Anterior cingulate cortex (tissue), 58 donors: ENCODE measurements around the gene KRTAP5-3.
"Not testable (repeated sequence)": the region's sequence is repeated elsewhere in the genome, so short reads cannot be mapped to it uniquely, and the experiment has no call there.

Experiments
- DNase-seq, 58 donors: peaks; one replicate each; lab custom pipeline; 2025; lab: John Stamatoyannopoulos, UW

The KRTAP5-3 gene

DNA sequence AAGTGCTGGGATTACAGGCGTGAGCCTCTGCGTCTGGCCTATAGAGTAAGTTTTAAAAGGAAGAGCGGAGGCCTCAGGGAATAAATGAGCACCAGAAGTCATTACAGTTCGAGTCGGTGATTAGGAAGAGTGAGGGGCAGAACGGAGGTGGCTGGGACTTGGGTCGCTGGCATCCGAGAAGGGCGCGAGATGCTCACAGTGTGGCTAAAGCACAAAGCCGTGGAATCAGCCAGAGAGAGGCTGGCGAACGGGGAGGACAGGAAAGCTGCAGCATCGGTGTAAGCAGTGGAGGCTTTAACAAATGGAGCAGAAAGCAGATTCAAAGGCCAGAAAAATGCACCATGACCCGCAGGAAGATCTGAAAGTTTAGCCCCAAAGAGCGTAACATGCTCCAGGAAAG, 16.4 kb upstream of the KRTAP5-3 start:
- no peak for DNase-seq

DNA sequence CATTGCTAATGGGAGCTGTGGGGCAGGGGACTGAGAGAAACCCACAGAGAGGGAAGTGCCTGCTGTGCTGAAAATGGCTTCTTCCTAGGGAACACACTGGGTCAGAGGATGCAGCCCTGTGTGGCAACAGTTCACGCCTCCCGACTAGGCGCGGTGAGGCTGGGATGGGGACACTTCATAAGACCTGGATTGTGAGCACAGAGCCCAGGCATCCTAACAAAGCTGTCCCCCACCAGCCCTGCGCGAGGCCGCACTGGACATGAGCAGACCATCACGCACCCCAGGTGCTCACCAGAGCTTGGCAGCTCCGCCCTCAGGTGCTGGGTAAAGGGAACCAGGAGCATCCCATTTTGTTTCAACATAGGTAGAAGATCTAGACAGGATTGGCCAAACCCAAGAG, 15.5 kb upstream of the KRTAP5-3 start:
- no peak for DNase-seq

DNA sequence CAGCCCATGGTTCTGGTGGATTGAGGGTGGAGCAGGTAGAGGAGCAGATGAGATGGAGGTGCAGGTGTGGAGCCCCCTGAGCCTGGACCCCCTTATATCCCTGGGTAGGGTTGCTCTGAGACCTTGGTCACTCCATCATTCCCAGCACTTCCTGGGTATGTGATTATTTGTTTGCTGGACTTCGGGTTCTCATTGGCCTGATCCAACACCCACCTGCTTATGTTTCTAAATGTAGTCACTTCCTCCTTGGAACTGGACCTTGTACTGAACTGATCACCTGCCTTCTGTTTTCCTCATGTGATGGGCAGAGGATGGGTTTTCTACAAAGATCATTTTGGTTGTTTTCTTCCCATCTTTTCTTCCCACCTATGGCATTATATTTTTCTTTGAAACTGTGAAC, 13.8 kb upstream of the KRTAP5-3 start, which contains the start of gene KRTAP5-4:
Gene KRTAP5-4 (minus strand): TSS at position 53 of the 400 bp plus-strand sequence. CDS start 45 bp downstream, at position 8.
- no peak for DNase-seq

DNA sequence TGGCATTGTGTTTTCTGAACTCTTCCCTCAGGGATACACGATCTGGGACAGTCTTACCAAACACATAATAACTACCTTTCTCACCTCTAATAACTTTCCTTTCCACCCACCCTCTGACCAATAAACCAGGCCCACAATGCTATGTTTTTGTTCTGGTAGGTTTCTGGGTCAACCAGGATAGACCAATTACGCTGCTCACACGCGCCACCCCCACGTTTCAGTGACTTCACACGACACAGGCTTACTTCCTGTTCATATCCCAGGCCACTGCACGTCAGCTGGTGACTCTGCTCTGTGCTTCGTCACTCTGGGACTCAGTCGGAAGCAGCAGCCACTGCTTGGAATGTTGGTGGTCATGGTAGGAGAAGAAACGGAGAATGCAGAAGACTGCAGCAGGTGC, 11.2 kb upstream of the KRTAP5-3 start:
- DNase-seq: no peak

DNA sequence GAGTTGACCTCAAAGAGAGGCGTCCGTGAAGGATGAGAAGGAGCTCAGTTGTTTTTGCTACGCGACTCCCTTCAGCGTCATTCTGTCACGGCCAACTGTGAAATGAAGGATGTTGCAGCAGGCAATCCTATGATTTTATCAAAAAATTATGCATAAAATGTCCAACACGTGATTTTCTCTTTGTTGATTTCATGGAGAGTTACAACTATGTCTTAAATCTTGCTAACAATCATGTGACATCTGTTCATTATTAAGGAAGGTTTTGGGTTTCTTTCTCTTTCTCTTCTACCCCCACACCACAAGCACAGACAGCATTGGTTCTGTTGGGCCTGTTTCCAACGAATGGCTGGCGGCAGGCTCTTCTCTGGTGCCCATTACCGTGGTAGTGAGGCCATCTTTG, 10.0 kb upstream of the KRTAP5-3 start:
- no peak for DNase-seq

DNA sequence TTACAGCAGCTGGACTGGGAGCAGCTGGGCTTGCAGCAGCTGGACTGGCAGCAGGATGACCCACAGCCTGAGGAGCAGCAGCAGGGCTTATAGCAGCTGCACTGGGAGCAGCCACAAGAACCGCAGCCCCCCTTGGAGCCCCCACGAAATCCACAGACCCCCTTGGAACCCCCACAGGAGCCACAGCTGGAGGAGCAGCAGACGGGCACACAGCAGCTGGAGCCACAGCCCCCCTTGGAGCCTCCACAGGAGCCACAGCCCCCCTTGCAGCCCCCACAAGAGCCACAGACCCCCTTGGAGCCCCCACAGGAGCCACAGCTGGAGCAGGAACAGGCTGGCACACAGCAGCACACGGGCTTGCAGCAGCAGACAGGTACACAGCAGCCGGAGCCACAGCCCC, 362 bp downstream of the KRTAP5-3 start:
- not testable (repeated sequence) for DNase-seq

DNA sequence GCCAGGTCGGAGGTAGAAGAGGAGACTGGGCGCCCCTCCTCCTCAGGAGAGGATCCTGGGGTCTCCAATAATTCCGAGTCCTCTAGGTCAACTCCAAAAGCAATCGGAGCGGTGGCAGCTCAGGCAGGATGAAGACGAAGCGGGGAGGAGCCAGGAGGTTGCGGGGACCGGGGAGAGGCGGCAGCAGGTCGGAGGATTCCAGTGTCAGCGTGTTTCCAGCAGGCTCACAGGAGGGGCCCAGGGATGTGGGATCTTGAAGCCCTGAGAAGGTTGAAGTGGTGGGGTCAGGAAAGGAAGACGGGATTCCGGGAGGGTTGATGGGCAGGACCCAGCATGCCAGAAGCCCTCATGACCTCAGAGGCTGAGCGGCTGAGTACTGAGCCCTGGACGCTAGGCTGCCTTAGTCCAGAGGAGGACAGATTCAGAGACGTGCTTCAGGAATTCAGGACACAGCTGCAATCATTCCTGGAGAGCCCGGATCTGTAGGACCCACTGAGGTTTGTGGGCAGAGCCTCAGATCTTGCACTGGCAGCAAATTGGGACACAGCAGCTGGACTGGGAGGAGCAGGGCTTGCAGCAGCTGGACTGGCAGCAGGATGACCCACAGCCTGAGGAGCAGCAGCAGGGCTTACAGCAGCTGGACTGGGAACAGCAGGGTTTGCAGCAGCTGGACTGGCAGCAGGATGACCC, 962 bp downstream of the KRTAP5-3 start:
- not testable (repeated sequence) for DNase-seq

DNA sequence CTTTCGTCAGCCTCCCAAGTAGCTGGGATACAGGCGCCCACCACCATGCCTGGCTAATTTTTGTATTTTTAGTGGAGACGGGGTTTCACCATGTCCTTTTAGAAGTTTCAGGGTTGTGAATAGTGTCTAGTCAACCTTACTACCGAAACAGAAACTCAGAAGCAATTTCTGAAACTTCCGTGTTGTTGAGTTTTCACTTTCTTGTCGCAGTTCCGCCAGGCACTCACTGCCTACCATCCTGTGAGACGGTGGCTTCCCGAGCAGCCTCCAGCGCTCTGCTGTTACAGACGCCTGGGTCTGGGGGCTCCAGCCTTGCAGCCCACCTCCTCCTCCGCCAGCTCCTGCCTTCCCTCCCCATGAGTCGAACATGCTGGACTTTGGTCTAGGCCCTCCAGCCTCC, 2.3 kb downstream of the KRTAP5-3 start:
- not testable (repeated sequence) for DNase-seq

DNA sequence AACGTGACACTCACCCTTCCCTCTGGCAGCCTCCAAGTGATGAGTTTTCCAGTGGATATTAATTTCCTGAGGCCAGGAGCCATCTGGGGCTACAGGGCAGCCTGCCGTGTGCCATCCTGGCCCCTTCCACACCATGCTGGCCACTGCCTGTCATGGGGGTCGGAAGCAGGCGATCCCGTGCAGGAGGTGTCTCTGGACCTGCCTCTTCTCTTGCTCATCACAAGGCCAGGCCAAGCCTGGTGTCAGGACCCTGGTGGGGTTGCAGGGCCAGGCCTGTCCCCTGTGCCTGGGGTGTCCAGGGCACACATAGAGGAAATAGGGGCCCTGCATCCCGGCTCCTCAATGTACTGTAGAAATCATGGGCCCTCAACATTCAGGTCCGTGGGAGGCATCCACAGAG, 3.6 kb downstream of the KRTAP5-3 start:
- DNase-seq: no peak

DNA sequence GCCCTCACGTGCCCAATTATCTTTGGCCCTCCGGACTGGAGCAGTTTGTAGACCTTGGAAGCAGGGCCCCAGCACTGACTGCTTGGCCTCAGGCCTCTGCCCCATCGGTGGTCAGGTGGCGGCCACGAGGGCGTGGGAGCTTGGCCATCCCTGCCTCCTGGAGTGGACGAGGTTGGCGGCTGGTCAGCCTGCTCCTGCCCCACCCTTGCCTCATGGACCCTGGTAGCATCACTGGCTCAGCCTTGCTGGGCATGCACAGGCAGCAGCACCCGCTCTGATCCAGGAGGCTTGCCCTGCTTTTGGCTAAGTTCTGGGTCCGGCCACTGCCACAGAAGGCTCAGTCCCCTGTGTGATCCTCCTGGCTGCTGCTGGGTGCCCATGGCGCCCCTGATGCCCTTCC, 4.1 kb downstream of the KRTAP5-3 start:
- DNase-seq: no peak

DNA sequence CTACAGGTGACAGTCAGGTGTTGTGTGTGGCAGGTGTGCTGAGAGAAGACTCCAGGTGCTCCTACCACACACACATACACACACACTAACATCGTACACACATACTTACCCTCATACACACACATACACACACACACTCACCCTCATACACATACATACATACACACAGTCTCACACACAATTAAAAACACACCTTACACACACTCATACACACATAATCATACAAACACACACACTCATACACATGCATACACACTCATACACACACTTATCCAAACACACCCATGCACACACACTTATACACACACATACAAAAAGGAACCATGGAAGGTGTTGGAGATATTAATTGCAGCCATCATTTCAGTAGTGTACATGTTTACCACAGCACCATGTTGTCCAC, 4.6 kb downstream of the KRTAP5-3 start:
- DNase-seq: no peak

DNA sequence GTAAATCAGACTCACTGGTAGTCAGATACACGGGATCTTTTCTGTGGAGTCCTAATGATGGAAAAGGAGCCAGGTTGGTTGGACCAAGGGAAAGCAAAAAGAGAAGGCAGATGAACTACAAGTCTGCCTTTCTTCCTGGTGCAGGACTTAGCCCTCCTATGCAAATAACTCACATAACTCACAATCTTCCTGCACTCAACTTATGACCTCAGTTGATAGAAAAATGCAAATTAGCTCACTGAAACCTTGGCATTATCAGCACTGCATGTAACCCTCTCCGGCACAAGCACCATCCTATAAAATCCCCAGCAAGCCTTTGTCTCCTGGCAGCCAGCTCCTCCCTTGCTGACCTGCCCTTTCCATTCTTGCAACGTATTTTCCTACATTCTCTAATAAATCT, 6.6 kb downstream of the KRTAP5-3 start:
- DNase-seq: not testable (repeated sequence)

DNA sequence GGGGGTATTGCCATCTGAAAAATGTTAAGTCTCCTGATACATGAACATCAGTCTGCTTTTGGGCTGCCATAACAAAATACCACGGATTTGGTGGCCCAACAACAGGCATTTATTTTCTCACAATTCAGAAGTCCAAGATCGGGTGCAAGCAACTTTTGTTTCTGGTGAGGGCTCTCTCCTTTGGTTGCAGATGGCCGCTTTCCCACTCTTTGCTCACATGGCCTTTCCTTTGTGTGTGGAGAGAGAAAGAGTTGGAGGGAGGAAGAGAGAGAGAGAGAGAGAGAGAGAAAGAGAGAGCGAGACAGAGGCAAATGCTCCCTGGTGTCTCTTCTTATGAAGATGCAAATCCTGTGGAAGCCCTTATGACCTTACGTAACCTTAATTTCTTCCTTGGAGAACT, 7.6 kb downstream of the KRTAP5-3 start:
- DNase-seq: peak in 10 of 58 donors; percentile 6 to 52 (median 16)

DNA sequence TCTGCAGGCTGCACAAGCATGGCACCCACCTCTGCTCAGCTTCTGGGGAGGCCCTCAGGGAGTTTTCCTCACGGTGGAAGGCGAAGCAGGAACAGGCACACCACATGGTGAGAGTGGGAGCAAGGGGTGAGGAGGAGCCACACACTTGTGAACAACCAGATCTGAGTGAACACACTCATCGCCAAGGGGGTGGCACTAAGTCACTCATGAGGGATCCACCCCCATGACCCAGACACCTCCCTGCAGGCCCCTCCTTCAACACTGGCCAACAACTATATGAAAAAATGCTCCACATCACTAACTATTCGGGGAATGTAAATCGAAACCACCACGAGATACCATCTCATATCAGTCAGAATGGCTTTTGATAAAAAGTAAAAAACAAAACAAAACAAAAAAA, 9.4 kb downstream of the KRTAP5-3 start:
- no peak for DNase-seq

DNA sequence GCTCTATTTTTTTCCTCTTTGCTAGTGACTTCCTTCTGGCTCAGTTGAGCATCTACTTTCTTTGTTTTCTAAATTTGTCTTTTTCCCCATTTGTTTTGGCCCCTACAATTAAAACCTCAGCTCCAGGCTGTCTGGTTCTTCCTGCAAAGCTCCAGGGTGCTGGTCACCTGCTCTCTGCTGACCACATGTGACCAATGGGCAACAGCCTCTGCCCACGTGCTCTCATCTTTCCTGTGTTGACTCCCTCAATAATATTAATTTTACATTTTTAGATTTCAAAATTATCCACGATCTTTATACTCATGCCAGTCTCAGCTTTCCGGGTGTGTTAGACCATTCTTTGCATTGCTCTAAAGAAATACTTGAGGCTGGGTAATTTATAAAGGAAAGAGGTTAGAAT, 9.9 kb downstream of the KRTAP5-3 start:
- not testable (repeated sequence) for DNase-seq

DNA sequence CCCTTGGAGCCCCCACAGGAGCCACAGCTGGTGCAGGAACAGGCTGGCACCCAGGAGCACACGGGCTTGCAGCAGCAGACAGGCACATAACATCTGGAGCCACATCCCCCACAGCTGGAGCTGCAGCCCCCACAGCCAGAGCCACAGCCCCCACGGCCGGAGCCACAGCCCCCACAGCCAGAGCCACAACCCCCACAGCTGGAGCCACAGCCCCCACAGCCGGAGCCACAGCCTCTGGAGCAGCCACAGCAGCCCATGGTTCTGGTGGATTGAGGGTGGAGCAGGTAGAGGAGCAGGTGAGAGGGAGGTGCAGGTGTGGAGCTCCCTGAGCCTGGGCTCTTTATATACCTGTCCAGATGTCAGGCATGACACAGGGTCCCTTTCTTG, 10.3 kb downstream of the KRTAP5-3 start, which contains the start of gene KRTAP5-2:
Gene KRTAP5-2 (minus strand): TSS at position 301 of the 387 bp plus-strand sequence. CDS start 44 bp downstream, at position 257.
- no peak for DNase-seq

DNA sequence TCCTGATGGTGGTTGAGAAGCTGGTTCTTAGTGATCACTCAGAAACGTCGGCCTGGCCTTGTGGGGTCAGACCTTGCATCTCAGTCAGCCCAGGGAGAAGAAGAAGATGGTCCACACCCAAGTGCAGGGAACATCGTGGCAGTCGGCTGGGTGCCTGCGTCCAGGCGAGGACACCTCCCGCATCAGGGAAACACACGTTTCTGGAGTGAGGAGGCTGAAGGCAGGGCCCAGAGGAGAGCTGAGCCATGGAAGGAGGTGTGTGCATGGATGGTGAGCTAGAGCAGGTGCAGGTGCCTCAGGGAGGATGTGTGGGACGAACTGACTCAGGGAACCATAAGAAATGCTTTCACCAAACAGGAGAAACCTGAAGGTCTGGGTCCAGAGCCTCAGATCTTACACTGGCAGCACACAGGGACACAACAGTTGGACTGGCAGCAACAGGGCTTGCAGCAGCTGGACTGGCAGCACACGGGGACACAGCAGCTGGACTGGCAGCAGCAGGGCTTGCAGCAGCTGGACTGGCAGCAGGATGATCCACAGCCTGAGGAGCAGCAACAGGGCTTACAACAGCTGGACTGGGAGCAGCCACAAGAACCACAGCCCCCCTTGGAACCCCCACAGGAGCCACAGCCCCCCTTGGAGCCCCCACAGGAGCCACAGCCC, 10.8 kb downstream of the KRTAP5-3 start:
- no peak for DNase-seq

DNA sequence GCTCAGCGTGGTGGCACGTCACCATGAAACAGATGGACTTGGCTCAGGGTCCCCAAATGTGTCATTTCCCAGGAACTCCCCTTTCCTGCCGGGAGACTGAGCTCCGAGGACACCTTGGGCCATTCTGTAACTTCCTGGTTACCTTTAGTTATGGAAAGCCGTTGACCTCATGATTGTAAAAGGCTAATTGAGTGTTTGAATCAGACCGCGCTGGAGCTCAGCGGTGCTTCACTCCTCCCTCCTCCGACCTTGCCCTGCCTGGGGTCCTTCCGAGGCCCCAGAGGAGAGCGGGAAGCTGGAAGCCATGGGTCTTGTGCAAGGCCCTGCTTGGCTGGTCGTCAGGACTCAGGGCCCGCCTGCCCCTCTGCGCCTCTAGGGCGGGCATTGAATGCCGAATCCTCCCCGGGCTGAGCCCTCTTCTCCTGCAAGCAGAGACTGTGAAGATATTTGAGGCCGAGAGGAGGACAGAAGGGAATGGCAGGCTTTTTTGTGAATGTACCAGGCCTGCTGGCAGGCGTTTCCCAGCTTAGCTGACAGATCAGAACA, 11.6 kb downstream of the KRTAP5-3 start:
- not testable (repeated sequence) for DNase-seq

DNA sequence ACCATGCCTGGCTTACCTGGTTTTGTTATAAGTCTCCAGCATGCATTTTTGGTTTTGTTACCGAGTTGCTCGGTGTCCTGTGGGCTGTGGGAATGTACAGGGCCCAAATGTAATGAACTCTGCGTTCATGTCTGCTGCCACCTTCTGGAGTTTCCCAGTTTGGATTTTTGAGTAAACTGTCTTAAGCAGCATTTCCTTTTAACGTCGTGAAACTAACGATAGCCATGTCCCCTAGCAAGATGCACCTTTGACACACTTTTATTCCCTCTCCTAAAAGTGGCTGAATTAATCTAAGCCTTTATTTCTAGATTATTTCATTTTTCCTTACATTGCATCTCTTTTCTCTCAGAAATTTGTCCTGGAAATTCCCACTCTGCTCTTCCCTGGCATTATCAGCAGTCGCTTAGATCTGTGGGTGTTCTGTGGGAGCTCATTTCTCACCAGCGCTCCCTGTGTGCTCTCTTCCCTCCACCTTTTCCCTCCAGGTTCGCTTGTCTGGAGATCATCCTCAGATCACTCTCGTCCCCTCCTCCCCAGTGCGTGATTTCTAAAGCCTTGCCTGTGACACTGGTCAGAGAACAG, 12.2 kb downstream of the KRTAP5-3 start:
- DNase-seq: not testable (repeated sequence)

DNA sequence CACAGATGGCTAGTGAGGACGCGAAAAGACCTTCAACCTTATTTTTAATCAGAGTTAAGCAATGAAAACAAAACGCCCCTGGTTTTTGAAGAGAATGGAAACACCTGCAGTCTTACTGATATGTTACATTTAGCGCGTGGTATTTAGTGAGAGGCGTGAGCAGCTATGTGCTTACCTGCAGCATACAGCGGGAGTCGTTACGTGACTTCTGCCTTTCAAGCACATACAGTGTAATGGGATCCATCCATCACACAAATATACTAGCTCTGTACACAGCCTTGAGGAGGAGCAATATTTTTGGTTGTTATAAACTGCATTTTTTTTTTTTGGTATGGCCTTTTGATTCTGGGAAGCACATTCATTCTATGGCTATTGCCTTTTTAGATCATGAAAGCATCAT, 15.6 kb downstream of the KRTAP5-3 start:
- no peak for DNase-seq

DNA sequence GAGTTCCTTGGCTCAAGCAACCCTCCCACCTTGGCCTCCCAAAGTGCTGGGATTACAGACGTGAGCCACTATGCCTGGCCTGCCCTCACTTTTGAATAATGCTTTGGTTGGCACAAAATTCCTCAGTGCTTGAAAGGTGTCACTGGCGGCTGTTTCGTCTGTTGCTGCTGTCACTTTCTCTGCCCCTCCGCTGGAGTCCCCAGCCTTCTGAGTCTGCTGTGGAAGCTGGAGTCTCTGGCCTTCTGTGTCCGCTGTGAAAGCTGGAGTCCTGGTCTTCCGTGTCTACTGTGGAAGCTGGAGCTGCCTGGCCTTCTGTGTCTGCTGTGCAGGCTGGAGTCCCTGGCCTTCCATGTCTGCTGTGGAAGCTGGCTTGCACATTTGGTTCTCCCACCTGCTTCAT, 18.3 kb downstream of the KRTAP5-3 start:
- DNase-seq: no peak
